Transverse colon (tissue), 4 donors: ENCODE results near the gene GMDS. TPM values are rescaled to one million over a fixed set of nuclear protein-coding genes. Genes with fewer than 3 reads are reported as not detected.

Source experiments
- DNase-seq: peaks from one replicate; pipeline ENCODE4 v3.0.0-alpha.2; 2019
- H3K27ac ChIP-seq, 4 donors: fragments of 200-600 bp; sonication (generic); 2 replicates each; pipeline ENCODE4 v1.5.1; 2016 to 2018; ENCODE audit warnings: inconsistent platforms in 4 of 4
- H3K27me3 ChIP-seq: fragments of 200-600 bp; sonication (generic); 2 replicates; pipeline ENCODE4 v1.5.1; 2017; ENCODE audit warnings: inconsistent platforms
- H3K36me3 ChIP-seq, 4 donors: fragments of 200-600 bp; sonication (generic); 2 replicates each; pipeline ENCODE4 v1.5.1; 2017 to 2019; ENCODE audit warnings: inconsistent platforms in 4 of 4
- H3K4me1 ChIP-seq, 4 donors: fragments of 200-600 bp; sonication (generic); 2 replicates each; pipeline ENCODE4 v1.5.1; 2017 to 2020; ENCODE audit warnings: inconsistent platforms in 4 of 4
- H3K4me3 ChIP-seq, 4 donors: fragments of 200-600 bp; sonication (generic); 1 replicate in 1 of 4; 2 replicates in 3 of 4; pipeline versions ENCODE4 v1.5.1 to v1.6.1; 2017 to 2019; ENCODE audit warnings: inconsistent platforms in 4 of 4
- H3K9me3 ChIP-seq, 2 donors: fragments of 200-600 bp; sonication (generic); 2 replicates each; pipeline ENCODE4 v1.5.1; 2017 to 2019; ENCODE audit warnings: inconsistent platforms in 2 of 2
- CTCF ChIP-seq, 5 experiments: fragments of 200-600 bp in 3 of 5; fragments of 450-650 bp in 2 of 5; sonication (generic) in 3 of 5; IDR thresholded peaks; 1 replicate in 2 of 5; 2 replicates in 3 of 5; pipeline ENCODE4 v1.5.1; 2016 to 2017; ENCODE audit warnings: antibody characterized with exemption in 5 of 5, inconsistent platforms in 3 of 5, mild to moderate bottlenecking in 2 of 5, moderate library complexity in 1 of 5
- EP300 ChIP-seq: sonication (generic); formaldehyde crosslinking; IDR thresholded peaks from one replicate; pipeline ENCODE4 v1.6.1; 2017; ENCODE audit warnings: antibody characterized with exemption, low read depth
- POLR2A ChIP-seq: fragments of 450-650 bp; IDR thresholded peaks from one replicate; pipeline ENCODE4 v1.6.1; 2016; ENCODE audit warnings: antibody characterized with exemption, mild to moderate bottlenecking, moderate library complexity
- POLR2AphosphoS5 ChIP-seq, 3 donors: sonication (generic); formaldehyde crosslinking; IDR thresholded peaks; one replicate each; pipeline ENCODE4 v1.6.1; 2016; ENCODE audit warnings: antibody characterized with exemption in 3 of 3
- WGBS, 2 donors: methylation state at CpG; one replicate each; pipeline ENCODE4 v1.1.5; 2018; ENCODE audit warnings: low coverage in 1 of 2; 5-methylcytosine and 5-hydroxymethylcytosine counted together
- in situ Hi-C, 4 donors: fragments of 200-750 bp; cut with MboI; loops; one replicate each; pipeline versions ENCODE4 v1.15.0 to v1.15.1; 2017; ENCODE audit warnings: low sequenced_read_pairs in 3 of 4, low pct_ligation_motif_present in 1 of 4, low pct_unique_long_range_greater_than_20kb in 1 of 4
- intact Hi-C: fragments of 100-400 bp; cut with DNase I; formaldehyde crosslinking; loops from one replicate; pipeline ENCODE4 v1.15.1; 2023; ENCODE audit warnings: low total_unique reads
- total RNA-seq, 4 donors: library from RNA; depleted of rRNA; stranded (reverse); fragments of >200 nt; gene quantifications; one replicate each; pipeline ENCODE4 v1.1.0, GENCODE V29; 2016

GMDS gene
- 100 to 1,000 TPM in 2 of 4 donors, 10 to 100 TPM in 2; 66.2 to 546 (median 102) TPM for total RNA-seq

GRCh38 chr6:2245103-2245876 lies at the start of gene GMDS:
GMDS (minus strand) TSS chr6:2245605.
- no peaks in the 10 kb centered on the region for H3K27me3 ChIP-seq
- intact Hi-C loops: no loop called here
- in situ Hi-C loops: no loop called here

GRCh38 chr6:2285510-2285909 lies 40.1 kb upstream of the GMDS start:
- peaks cover 0 to 21% (median 7%) of the 10 kb centered on the region in 4 donors for H3K36me3 ChIP-seq
- in situ Hi-C loops: no loop called here
- H3K4me3 ChIP-seq: no peak overlapping the region
- no peak overlapping the region for H3K27ac ChIP-seq
- DNase-seq: no peak
- WGBS, 2 donors: 97 to 100% methylated on average over 1 of the region's 1 CpG
- intact Hi-C loops: no loop called here
- no peaks in the 10 kb centered on the region for H3K27me3 ChIP-seq
- no peaks in the 10 kb centered on the region for H3K4me1 ChIP-seq
- peaks cover 6 to 17% of the 10 kb centered on the region in 2 donors for H3K9me3 ChIP-seq
- TF ChIP-seq CTCF (IDR thresholded peaks at IDR 0.05): no peak
- TF ChIP-seq POLR2A: no peak
- TF ChIP-seq POLR2AphosphoS5 (IDR thresholded peaks at IDR 0.05): no peak
- no peak for TF ChIP-seq EP300

More at GRCh38 chr6:2245103-2245876, at the start of gene GMDS:
- DNase-seq: peak; percentile 92
- Histone ChIP-seq H3K4me1 (peaks cover 4 to 54% (median 14%) of the 10 kb centered on the region in 4 donors), H3K27ac (peak within 1 kb of the TSS; percentile 91 to 97 (median 94)), H3K9me3 (no peaks in the 10 kb centered on the region), H3K4me3 (peak within 1 kb of the TSS; percentile 67 to 86 (median 78)), H3K36me3 (no peaks in the 10 kb centered on the region)
- TF ChIP-seq POLR2A (peak; percentile 84), POLR2AphosphoS5 (IDR thresholded peaks at IDR 0.05) (peak; percentile 90 to 98 (median 98)), EP300 (no peak)
- 1% methylated on average over 57 of the region's 97 CpGs; no CpG with 5 or more reads in 1 of the 2 donors for WGBS, 2 donors

GRCh38 chr6:2275892-2276242 lies 30.5 kb upstream of the GMDS start:
- no peak for DNase-seq
- H3K9me3 ChIP-seq: peaks cover 7 to 8% of the 10 kb centered on the region in 2 donors
- H3K27ac ChIP-seq: no peak overlapping the region
- in situ Hi-C loops (no loop called here), intact Hi-C loops (no loop called here)
- H3K4me1 ChIP-seq: peaks cover 0 to 5% (median 0%) of the 10 kb centered on the region in 4 donors
- TF ChIP-seq POLR2AphosphoS5 (IDR thresholded peaks at IDR 0.05): no peak
- TF ChIP-seq POLR2A: no peak
- no peak for TF ChIP-seq EP300
- no peak for TF ChIP-seq CTCF (IDR thresholded peaks at IDR 0.05)
- peaks cover 0 to 26% (median 0%) of the 10 kb centered on the region in 4 donors for H3K36me3 ChIP-seq
- WGBS, 2 donors: 95 to 98% methylated on average over 2 of the region's 2 CpGs
- no peaks in the 10 kb centered on the region for H3K27me3 ChIP-seq
- no peak overlapping the region for H3K4me3 ChIP-seq

GRCh38 chr6:2274981-2275891 lies 29.8 kb upstream of the GMDS start:
- Histone ChIP-seq H3K27ac (no peak overlapping the region), H3K27me3 (no peaks in the 10 kb centered on the region), H3K4me1 (peaks cover 0 to 5% (median 0%) of the 10 kb centered on the region in 4 donors), H3K9me3 (peaks cover 3 to 7% of the 10 kb centered on the region in 2 donors), H3K4me3 (no peak overlapping the region), H3K36me3 (peaks cover 0 to 31% (median under 1%) of the 10 kb centered on the region in 4 donors)
- intact Hi-C loops (no loop called here), in situ Hi-C loops (no loop called here)
- WGBS, 2 donors: 61 to 83% methylated on average over 4 to 8 of the region's 8 CpGs
- TF ChIP-seq POLR2AphosphoS5 (IDR thresholded peaks at IDR 0.05) (no peak), POLR2A (no peak), CTCF (IDR thresholded peaks at IDR 0.05) (no peak), EP300 (no peak)
- DNase-seq: no peak
